ENCODE results near the gene RHOJ.
"Not testable (repeated sequence)": the region's sequence is repeated elsewhere in the genome, so short reads cannot be mapped to it uniquely, and the experiment has no call there.

Gene RHOJ

GRCh38 chr14:63204407-63205043 lies at the start of gene RHOJ:
RHOJ (plus strand) TSS chr14:63204443; CDS start chr14:63204870, 427 bp downstream.
- no peak for FAIRE-seq

DNA sequence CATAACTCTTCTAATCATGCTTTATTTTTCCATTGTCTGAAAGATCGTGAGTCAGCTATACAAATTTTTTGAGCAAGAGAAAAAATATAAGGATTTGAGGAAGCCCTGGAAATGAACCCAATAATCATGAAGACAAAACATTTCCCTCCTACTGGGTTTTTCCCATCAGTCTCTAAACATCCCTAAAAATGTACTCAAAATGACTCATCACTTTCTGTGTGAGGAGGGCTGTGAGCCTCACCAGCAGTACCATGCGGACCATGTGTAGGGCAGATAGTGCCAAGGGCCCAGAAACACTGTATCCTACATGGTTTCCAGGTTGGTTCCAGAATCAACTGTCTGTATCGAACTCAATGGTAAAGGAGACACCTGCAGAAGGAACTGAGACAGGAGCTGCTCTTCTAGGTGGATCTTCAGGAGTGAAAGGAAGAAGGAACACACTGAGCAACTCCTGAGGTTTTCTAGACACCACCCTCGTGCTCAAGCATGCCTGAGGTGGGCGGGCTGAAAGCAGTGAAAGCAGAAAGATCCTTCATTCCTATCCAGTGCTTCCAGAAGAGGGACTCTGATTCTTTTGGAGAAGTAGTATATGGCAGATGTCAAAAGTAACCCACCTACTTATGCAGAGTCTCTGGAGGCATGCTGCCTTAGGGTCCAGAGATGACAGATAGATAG lies 48.6 kb upstream of the RHOJ start:
- FAIRE-seq = no peak

GRCh38 chr14:63157195-63157594 lies 47.0 kb upstream of the RHOJ start:
- no peak for FAIRE-seq

DNA sequence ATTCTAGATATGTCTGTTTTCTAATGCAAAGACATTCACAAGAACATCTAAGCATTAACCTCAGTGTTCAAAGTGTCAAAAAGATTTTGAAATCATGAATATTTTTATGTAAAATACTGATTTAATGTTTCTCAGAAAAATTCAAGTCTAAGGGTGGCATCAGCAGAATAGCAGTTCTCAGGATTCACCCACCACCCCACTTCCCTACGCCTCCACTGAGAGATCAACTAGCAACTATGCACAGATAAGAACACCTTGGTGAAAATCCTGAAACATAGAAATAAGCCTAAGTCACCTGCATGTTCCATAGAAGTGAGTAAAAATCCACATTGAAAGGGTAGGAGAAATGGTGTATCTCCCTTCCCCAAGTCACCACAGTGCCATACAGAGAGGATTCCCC lies 40.9 kb upstream of the RHOJ start:
- FAIRE-seq = no peak

- FAIRE-seq = no peak
These were observed 40.0 kb upstream of the RHOJ start for GRCh38 chr14:63164108-63164683.

DNA sequence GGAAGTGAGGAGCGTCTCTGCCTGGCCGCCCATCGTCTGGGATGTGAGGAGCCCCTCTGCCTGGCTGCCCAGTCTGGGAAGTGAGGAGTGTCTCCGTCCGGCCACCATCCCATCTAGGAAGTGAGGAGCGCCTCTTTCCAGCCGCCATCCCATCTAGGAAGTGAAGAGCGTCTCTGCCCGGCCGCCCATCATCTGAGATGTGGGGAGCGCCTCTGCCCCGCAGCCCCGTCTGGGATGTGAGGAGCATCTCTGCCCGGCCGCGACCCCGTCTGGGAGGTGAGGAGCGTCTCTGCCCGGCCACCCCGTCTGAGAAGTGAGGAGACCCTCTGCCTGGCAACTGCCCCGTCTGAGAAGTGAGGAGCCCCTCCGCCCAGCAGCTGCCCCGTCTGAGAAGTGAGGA lies 39.0 kb upstream of the RHOJ start:
- not testable (repeated sequence) for FAIRE-seq

GRCh38 chr14:63167044-63167443 lies 37.2 kb upstream of the RHOJ start:
- no peak for FAIRE-seq

DNA sequence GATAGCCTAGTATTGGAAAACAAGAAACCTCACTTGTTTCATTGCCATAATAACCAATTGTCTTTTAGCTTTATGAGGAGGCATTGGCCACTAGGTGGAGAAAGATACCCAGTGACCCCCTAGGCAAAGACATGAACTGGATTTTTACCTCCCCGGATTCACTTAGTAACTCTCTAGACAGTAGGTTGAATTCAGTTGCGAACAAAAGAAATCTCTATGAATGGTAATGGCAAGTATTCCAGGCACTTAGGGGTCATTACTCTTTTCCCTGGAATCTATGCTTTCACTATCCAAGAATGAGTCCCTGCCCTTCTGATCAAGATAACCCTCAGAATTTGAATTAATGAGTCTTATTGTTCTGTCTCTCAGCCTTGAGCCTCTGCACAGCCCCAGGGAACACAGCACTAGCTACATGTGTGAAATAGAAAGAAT lies 29.5 kb upstream of the RHOJ start:
- no peak for FAIRE-seq

DNA sequence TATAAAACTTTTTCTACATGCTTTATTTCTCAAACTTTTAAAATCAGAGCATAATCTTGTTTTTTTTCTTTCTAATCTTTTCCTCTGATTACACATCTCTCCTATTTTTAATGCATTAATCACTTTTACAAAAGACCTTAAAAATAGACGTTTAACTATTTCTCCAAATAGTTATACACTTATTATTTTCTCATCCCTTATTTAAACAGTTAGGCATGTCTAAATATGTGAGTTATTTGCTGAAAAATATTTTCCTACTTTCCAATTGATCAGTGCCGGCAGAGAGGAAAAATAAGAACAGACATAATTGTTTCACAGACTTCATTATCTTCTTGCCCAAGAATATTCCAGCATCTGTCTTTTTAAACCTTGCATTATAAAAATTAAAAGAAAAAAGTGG lies 28.7 kb upstream of the RHOJ start:
- FAIRE-seq = no peak

- FAIRE-seq = no peak
These were observed 25.3 kb upstream of the RHOJ start for GRCh38 chr14:63178912-63179311.

DNA sequence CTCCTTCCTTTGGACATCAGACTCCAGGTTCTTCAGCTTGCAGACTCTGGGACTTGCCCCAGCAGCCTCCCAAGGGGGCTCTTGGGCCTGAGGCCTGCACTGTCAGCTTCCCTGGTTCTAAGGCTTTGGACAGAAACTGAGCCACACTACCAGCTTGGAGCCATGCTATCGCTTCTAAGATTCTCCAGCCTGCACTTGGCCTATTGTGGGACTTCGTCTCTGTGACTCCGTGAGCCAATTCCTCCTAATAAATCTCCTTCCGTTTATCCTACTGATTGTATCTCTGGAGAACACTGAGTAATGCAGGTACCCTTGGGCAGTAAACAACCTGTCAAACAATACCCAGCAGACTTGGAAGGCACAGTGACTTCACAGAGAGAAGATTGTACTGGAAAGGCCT lies 24.9 kb upstream of the RHOJ start:
- no peak for FAIRE-seq

DNA sequence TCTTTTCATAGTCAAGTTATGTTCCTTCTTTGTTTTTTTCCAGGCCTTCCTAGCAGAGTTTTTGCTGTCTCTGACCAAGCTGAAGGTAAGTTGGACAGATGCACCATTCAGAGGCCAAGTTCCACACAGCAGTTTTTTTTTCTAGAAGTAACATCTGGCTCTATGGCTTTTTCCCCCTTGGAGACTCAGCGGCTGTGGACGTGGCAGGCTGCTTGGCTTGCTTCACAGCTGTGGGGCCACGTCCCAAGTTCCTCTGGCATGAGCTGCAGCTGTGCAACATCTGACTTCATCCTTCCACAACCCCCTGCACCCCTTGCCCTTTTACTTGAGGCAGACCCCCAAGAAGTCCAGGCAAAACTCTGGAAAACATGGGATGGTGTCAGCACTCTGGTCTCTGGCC lies 24.2 kb upstream of the RHOJ start:
- no peak for FAIRE-seq

DNA sequence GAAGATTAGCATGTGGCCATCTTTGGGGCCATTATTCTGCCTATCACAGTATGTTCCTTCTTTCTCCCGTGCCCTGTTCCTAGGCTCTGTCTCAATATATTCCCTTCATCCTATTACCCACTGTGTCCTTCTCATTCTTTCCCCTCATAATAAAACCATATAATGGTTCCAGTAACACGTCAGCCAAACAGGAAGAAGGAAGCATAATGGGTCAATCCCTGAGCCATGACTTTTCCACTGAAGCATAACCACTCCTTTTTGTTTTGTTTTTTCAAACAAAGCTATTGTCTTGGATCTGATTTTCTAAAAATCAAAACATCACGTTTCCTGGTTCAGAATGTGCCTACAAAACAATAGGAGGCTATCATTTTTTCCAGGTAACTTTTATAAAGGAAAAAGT lies 21.3 kb upstream of the RHOJ start:
- no peak for FAIRE-seq

DNA sequence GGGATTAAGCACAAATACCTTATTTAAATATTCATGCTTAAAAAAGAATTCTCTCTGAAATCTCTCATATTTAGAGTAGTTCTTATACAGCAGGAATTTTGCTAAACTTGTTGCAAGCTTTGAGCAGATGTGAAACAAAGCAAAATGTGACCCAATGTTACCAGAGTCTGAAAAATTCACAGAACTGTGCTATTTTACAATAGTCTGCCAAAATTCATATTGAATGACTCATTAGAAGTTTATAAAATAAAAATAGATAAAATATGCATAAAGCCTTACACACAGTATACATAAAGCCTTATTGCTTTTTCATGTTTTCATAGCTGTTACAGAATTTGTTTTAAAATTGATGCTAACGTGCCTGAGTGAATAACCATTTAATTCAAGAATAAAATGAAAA lies 17.8 kb upstream of the RHOJ start:
- FAIRE-seq = no peak

DNA sequence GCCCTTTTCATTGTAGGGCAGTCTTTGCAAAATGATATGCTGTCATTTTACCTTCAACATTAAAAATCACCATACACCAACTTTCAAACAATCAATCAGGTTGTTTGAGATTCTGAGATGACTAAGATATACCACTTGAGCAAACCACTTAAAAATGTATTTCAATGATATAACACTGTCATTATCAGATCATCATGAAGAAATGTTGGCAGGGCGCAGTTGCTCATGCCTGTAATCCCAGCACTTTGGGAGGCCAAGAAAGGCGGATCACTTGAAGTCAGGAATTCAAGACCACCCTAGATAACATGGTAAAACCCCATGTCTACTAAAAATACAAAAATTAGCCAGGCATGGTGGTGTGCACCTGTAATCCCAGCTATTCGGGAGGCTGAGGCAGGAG lies 13.0 kb upstream of the RHOJ start:
- no peak for FAIRE-seq

- FAIRE-seq = no peak
These were observed 12.2 kb upstream of the RHOJ start for GRCh38 chr14:63192085-63192484.

DNA sequence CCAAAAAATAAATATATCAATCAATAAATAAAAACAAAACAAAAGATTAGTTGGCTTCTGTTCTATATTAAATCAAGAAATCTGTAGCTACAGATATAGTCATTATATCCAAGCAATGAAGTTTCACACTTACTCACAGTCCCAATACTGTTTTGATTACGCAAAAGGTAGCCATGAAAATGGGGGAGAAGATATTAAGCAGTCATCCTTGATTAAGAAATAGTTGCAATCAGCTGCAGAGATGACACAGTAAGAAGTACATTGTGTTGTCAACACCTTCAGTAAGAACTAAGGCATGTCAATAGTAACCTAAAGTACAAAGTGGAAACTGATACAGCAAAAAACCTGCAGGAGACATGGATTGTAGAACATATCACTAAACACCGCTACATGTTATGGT lies 11.0 kb upstream of the RHOJ start:
- FAIRE-seq = no peak

DNA sequence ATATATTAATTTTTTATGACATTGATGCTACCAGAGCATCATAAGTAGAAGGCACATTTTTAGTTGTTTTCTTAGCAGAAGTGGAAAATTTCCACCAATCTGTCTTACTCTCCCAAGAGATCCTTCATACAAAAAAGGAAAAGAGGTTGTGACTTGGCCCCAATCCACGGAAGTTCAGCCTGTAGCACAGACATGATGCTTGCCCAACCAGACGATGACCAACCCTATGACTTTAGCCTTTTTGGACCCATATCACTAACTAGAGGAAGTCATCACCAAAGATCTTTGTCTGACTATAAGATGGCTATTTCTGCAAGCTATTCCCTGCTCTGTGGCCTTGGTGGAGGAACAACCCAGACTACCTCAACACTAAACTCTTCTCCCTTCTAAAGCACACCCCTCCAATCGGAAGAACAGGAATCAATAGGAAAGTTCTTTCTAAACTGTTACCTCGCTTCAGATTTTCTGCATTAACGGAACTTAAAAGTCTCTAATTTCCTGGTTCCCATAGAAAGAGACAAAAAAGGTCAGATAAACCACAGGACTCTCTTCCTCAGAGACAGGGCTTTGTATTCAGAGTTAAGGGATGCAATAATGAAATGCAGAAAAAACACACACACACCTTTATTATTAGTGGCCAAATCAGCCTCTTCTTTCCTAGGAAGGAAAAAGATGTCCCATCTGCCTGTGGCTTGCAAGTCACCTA lies 4.1 kb upstream of the RHOJ start:
- FAIRE-seq = no peak

DNA sequence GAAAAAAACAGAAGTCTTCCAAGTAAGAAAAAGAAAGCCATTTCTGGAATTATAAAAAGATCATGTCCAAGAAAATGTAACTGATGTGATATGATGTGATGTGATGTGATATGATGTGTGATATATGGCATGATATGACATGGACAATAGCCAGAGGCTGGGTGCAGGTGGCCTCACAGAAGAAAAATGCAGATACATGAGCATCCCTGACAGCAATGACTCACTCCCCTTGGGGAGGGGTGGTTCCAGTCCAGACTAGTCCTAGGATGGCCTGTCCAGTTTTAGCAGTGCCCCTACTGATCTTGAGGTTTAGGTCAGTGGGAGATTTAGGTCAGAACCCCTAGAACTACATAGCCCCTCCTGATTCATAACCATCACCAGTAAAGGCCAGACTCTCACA lies 3.5 kb upstream of the RHOJ start:
- FAIRE-seq = no peak

GRCh38 chr14:63203015-63203414 lies 1.2 kb upstream of the RHOJ start:
- FAIRE-seq = no peak

DNA sequence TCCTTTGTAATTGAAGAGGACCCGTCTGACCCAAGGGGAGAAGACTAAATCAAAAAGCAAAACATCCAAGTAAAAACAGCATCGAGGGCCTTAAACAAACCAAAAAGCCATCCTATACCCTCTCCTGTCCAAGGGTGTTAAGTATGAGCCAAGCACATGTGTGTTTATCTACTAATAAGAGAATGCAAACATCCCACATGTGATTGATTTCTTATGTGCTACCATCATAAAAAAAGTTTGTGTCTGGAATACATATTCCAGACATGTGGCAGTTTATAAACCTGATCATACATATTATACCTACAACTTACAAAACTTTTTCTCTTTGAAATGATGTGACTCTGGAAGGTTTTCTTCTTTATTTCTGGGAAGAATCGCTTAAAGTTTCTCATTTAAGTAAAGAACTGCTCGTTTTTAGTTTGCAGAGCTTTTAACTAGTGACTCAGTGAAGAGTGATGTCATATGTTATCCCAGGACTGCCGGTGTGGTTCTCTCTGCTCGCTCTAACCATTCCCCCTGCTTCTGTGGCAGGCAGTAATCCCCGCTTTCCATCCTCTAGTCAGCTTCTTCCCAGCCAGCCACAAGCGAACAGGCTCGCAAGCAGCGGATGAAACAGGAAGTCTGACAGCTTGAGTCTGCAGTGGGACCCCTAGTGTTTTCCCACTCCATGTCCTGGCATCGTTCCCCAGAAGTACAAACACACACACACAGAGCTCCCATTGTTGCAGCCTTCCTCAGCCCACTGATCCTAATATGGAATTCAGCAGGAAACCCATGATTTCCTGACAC lies 431 bp upstream of the RHOJ start:
- FAIRE-seq = no peak

- FAIRE-seq = no peak
These were observed 867 bp downstream of the RHOJ start for GRCh38 chr14:63205044-63205575.

DNA sequence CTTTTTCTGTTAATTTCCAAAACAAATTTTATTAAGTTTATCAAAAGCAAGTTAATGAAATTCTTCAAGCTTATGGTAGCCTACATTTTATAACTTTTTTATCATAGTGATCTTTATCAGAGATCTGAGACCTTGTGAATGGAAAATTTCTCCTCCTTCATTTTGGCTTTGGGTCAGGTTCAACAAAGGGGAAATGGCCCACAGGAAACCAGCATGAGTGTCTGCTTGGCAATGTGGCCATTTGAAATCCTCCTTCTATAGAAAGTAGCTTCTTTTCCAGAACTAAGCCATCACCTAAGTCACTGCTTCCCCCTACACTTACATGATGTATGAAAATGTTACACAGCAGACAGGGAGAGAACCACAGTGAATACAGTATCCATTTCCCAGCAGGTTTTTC lies 1.6 kb downstream of the RHOJ start:
- no peak for FAIRE-seq

Data from TTC549 (cell line).